Adrenal gland (tissue), 12 donors: ENCODE data around the gene S100A5. TPM values are rescaled to one million over a fixed set of nuclear protein-coding genes. Genes with fewer than 3 reads are reported as not detected.

Experiments
- DNase-seq, 7 donors: peaks; one replicate each; pipeline ENCODE4 v3.0.0-alpha.2; 2019 to 2020
- H3K27ac ChIP-seq, 5 donors: fragments of 200-600 bp; sonication (generic) in 4 of 5; 1 replicate in 3 of 5; 2 replicates in 2 of 5; pipeline versions ENCODE4 v1.5.1 to v1.8.0; 2016 to 2020; ENCODE audit warnings: mild to moderate bottlenecking in 1 of 5
- H3K27me3 ChIP-seq: fragments of 200-600 bp; 2 replicates; pipeline ENCODE4 v1.8.0; 2021
- H3K36me3 ChIP-seq, 2 donors: fragments of 200-600 bp; replicated peaks in 1 of 2; 1 replicate in 1 of 2; 2 replicates in 1 of 2; pipeline versions ENCODE4 v1.5.1 to v1.8.0; 2018 to 2022
- H3K4me1 ChIP-seq, 2 donors: fragments of 200-600 bp; replicated peaks in 1 of 2; 1 replicate in 1 of 2; 2 replicates in 1 of 2; pipeline versions ENCODE4 v1.5.1 to v1.8.0; 2018 to 2021
- H3K4me3 ChIP-seq, 4 donors: fragments of 200-600 bp; sonication (generic) in 3 of 4; one replicate each; pipeline ENCODE4 v1.5.1; 2016 to 2018
- H3K9me3 ChIP-seq, 3 donors: fragments of 200-600 bp; sonication (generic) in 1 of 3; replicated peaks in 1 of 3; 1 replicate in 2 of 3; 2 replicates in 1 of 3; pipeline versions ENCODE4 v1.5.1 to v1.8.0; 2016 to 2021
- POLR2A ChIP-seq, 2 donors: fragments of 450-650 bp; IDR thresholded peaks; one replicate each; pipeline ENCODE4 v1.6.1; 2017; ENCODE audit warnings: antibody characterized with exemption in 2 of 2, mild to moderate bottlenecking in 2 of 2, moderate library complexity in 1 of 2
- WGBS, 4 donors: extraction: QIAGEN DNeasy Blood & Tissue Kit in 2 of 4; methylation state at CpG; one replicate each; pipeline versions ENCODE4 v1.1.5 to v1.1.7; 2013 to 2017; 5-methylcytosine and 5-hydroxymethylcytosine counted together
- intact Hi-C, 2 donors: fragments of 100-400 bp; cut with DNase I; formaldehyde crosslinking; loops; one replicate each; pipeline versions ENCODE4 v1.14.1 to v1.15.0; 2022 to 2023
- polyA plus RNA-seq, 3 donors: library from polyadenylated mRNA; stranded (reverse); fragments of 200-250 nt in 2 of 3; fragments of 350-450 nt in 1 of 3; fragmentation: Illumina TruSeq in 1 of 3; extraction: RNeasy Lipid Tissue Mini Kit (QIAGEN cat#74804) in 1 of 3; gene quantifications; one replicate each; pipeline ENCODE4 v1.2.3, GENCODE V29; 2013 to 2014
- total RNA-seq, 9 donors: library from RNA; depleted of rRNA in 4 of 9; stranded (reverse); fragments of >200 nt in 4 of 9; fragments of 120-200 nt in 1 of 9; fragmentation: NEBNext Ultra II Directional in 1 of 9; extraction: Animal tissue kit (Norgen Biotek cat#: 25700) in 1 of 9; gene quantifications; one replicate each; pipeline versions ENCODE4 v1.1.0 to v1.2.4, GENCODE V29; 2013 to 2023
- TF ChIP-seq, protein P1 (sequence below), 6 experiments: fragments of 450-650 bp in 4 of 6; fragments of 200-600 bp in 2 of 6; sonication (generic) in 1 of 6; IDR thresholded peaks; 1 replicate in 5 of 6; 2 replicates in 1 of 6; pipeline versions ENCODE4 v1.5.1 to v1.8.0; 2016 to 2021; ENCODE audit warnings: antibody characterized with exemption in 6 of 6, mild to moderate bottlenecking in 2 of 6, moderate library complexity in 1 of 6
- donor health status: healthy with polysubstance abuse.
- donor health status: Bipolar disorder and iron deficiency.
- donor health status: DM: yes; HTN: yes; CAD: no.
- donor health status: DM: no; HTN: no; CAD: no.
- donor health status: DM: no; HTN: no; CAD: no.
- donor health status: DM: yes; HTN: yes; CAD: no.

Gene S100A5
- total and polyA plus RNA-seq, 12 donors, result 0.17 TPM; not detected in 11

DNA sequence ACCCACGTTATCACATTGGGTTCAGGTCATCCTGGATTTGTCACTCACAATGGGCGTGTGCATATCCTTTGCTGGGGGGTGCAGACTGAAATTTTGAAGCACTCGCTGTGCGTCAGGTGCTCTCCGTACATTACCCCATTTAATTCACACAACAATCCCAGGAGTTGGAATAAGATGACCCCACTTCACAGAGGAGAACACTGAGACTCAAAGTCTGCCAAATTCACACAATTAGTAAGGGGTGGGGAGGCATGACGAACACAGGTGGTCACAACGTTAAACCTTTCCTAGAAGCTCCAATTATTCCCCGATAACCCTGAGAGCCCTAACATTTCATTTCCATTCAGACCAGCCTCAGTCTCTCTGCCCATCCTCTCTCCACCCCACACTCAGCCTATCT lies 28.7 kb upstream of the S100A5 start:
- Histone ChIP-seq H3K27me3 (no peaks in the 10 kb centered on the region), H3K4me3 (no peak overlapping the region), H3K27ac (no peak overlapping the region), H3K9me3 (no peaks in the 10 kb centered on the region), H3K36me3 (no peaks in the 10 kb centered on the region), H3K4me1 (peaks cover 33 to 44% of the 10 kb centered on the region in 2 donors)
- no peak for DNase-seq
- TF ChIP-seq POLR2A (IDR thresholded peaks at IDR 0.05), result no peak
- TF ChIP-seq, protein P1, sequence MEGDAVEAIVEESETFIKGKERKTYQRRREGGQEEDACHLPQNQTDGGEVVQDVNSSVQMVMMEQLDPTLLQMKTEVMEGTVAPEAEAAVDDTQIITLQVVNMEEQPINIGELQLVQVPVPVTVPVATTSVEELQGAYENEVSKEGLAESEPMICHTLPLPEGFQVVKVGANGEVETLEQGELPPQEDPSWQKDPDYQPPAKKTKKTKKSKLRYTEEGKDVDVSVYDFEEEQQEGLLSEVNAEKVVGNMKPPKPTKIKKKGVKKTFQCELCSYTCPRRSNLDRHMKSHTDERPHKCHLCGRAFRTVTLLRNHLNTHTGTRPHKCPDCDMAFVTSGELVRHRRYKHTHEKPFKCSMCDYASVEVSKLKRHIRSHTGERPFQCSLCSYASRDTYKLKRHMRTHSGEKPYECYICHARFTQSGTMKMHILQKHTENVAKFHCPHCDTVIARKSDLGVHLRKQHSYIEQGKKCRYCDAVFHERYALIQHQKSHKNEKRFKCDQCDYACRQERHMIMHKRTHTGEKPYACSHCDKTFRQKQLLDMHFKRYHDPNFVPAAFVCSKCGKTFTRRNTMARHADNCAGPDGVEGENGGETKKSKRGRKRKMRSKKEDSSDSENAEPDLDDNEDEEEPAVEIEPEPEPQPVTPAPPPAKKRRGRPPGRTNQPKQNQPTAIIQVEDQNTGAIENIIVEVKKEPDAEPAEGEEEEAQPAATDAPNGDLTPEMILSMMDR (IDR thresholded peaks at IDR 0.05), result no peak
- intact Hi-C loops, result loop anchor here (2.0 to 5.0 kb wide), 3 partner anchors 37 to 61 kb away; no protein-coding TSS in a partner anchor
- 67 to 76% (median 73%) methylated on average over 8 of the region's 8 CpGs for WGBS, 4 donors

DNA sequence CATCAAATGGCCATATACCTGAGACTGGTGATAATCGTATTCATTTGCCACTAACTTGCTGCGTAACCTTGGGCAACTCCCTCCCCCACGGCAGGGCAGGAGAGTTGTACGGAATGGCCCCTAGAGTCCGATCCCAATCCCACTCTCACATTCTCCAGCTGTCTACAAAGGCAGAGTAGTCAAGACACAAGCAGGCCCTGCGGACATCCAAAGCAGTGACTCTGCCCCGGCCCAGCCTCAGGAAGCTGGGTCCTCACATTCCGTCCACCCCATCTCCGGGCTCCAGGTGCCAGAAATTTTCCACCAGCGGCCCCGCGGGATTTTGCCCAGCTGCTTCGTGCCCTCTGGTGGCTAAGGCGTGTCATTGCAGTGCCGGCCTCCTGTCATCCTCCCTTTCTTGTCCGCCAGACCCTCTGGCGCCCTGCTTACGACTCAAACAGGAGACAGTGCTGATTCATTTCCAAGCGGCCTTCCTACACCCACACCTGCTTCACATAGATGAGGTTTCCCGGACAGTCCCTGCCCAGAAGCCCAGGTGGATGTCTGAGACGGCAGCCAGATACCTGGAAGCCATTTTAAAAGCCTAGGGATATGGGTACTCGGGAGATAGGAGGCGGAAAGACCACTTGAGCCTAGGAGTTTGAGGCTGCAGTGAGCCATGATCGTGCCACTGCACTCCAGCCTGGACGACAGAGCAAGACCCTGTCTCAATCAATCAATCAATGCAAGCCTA lies 27.8 kb upstream of the S100A5 start:
- intact Hi-C loops, result loop anchor here (2.0 to 5.0 kb wide), 3 partner anchors 36 to 60 kb away; no protein-coding TSS in a partner anchor
- peaks cover 33 to 44% of the 10 kb centered on the region in 2 donors for H3K4me1 ChIP-seq
- 9 to 13% (median 10%) methylated on average over 12 to 25 of the region's 25 CpGs for WGBS, 4 donors

DNA sequence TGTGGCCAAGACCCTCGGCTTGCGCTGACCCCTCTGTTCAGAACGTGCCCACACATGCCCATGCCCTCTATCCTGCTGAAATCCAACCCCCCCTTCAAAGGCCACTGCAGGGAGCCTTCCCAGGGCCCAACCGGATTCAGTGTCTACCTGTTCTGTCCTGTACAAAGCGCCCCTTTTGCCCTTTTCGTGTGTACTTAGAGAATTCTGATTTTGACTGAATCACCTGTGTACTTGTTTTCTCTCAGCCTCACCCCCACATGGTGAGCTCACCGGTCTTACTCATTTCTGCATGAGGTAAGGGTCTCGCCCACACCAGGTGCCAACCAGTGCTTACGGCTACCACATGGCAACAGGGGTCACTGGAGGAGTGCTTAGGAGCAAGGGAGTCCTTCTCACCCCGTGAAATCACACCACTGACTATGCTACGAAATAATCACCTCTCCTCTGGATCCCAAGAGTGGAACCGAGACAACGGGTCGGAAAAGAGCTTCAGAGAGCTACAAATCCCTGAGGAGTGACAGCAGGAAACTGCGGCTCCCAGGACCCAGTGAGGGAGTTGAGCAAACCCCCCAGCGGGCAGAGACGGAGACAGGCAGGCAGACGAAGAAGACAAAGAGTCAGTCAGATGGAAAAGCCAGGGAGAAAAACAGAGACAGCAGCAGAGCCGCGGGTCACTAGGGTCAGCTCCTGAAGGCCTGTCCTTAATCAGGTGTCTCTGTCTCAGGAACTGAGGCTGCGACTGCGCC lies 27.1 kb upstream of the S100A5 start:
- no peaks in the 10 kb centered on the region for H3K27me3 ChIP-seq
- 80 to 87% (median 84%) methylated on average over 18 to 22 of the region's 22 CpGs for WGBS, 4 donors
- TF ChIP-seq POLR2A (IDR thresholded peaks at IDR 0.05), result no peak
- TF ChIP-seq, protein P1 (IDR thresholded peaks at IDR 0.05), result no peak
- intact Hi-C loops, result loop anchor here (2.0 to 5.0 kb wide), 4 partner anchors 35 to 59 kb away; no protein-coding TSS in a partner anchor
- peaks cover 29 to 38% of the 10 kb centered on the region in 2 donors for H3K4me1 ChIP-seq
- DNase-seq, result peak in 1 of 7 donors; percentile 21
- H3K36me3 ChIP-seq, result no peaks in the 10 kb centered on the region
- no peaks in the 10 kb centered on the region for H3K9me3 ChIP-seq
- H3K27ac ChIP-seq, result peak overlapping the region in 3 of 5 donors; percentile 40 to 90 (median 69)
- no peak overlapping the region for H3K4me3 ChIP-seq

More for the DNA sequence above, 27.8 kb upstream of the S100A5 start:
- Histone ChIP-seq H3K4me3 (peak overlapping the region in 1 of 4 donors; percentile 3), H3K27ac (peak overlapping the region in 3 of 5 donors; percentile 40 to 69 (median 64)), H3K9me3 (no peaks in the 10 kb centered on the region), H3K27me3 (no peaks in the 10 kb centered on the region), H3K36me3 (no peaks in the 10 kb centered on the region)
- TF ChIP-seq POLR2A (IDR thresholded peaks at IDR 0.05), result no peak
- TF ChIP-seq, protein P1 (IDR thresholded peaks at IDR 0.05), result peak; percentile 99 to 100 (median 99)
- DNase-seq, result peak; percentile 84 to 96 (median 92)
